GM19438 (cell line): Measurements from ENCODE around the gene NRG3.

Experiments used
- ATAC-seq: cut with Tn5 transposase; IDR thresholded peaks from one replicate; pipeline ENCODE4 v1.9.1; 2021; ENCODE audit warnings: low read depth; ENCODE audit not compliant: unreplicated experiment

NRG3 gene

GRCh38 chr10:82353381-82353780 lies 478.4 kb downstream of the NRG3 start:
- no peak for ATAC-seq

GRCh38 chr10:82358486-82359099 lies 483.6 kb downstream of the NRG3 start:
- ATAC-seq = no peak

GRCh38 chr10:82361256-82361655 lies 486.3 kb downstream of the NRG3 start:
- no peak for ATAC-seq

GRCh38 chr10:82377608-82378007 lies 502.6 kb downstream of the NRG3 start:
- ATAC-seq = no peak

GRCh38 chr10:82378146-82378545 lies 503.2 kb downstream of the NRG3 start:
- no peak for ATAC-seq

- ATAC-seq = no peak
Observed at GRCh38 chr10:82383350-82383749, 508.4 kb downstream of the NRG3 start.

- no peak for ATAC-seq
Observed at GRCh38 chr10:82390866-82391658, 516.1 kb downstream of the NRG3 start.

GRCh38 chr10:82391971-82392370 lies 517.0 kb downstream of the NRG3 start:
- ATAC-seq = no peak

- ATAC-seq = no peak
Observed at GRCh38 chr10:82392533-82392932, 517.5 kb downstream of the NRG3 start.

- no peak for ATAC-seq
Observed at GRCh38 chr10:82394122-82394521, 519.1 kb downstream of the NRG3 start.

GRCh38 chr10:82394987-82395386 lies 520.0 kb downstream of the NRG3 start:
- ATAC-seq = no peak

- ATAC-seq = no peak
Observed at GRCh38 chr10:82396886-82397285, 521.9 kb downstream of the NRG3 start.

GRCh38 chr10:82397854-82398253 lies 522.9 kb downstream of the NRG3 start:
- ATAC-seq = no peak

GRCh38 chr10:82399850-82400249 lies 524.9 kb downstream of the NRG3 start:
- no peak for ATAC-seq

- no peak for ATAC-seq
Observed at GRCh38 chr10:82400841-82401240, 525.8 kb downstream of the NRG3 start.

- no peak for ATAC-seq
Observed at GRCh38 chr10:82402906-82403401, 528.0 kb downstream of the NRG3 start.

GRCh38 chr10:82409671-82410070 lies 534.7 kb downstream of the NRG3 start:
- ATAC-seq = no peak

GRCh38 chr10:82411416-82411815 lies 536.4 kb downstream of the NRG3 start:
- ATAC-seq = no peak

- ATAC-seq = no peak
Observed at GRCh38 chr10:82420001-82420400, 545.0 kb downstream of the NRG3 start.

GRCh38 chr10:82429302-82429701 lies 554.3 kb downstream of the NRG3 start:
- no peak for ATAC-seq

- ATAC-seq = no peak
Observed at GRCh38 chr10:82438277-82438676, 563.3 kb downstream of the NRG3 start.

- ATAC-seq = no peak
Observed at GRCh38 chr10:82440775-82441174, 565.8 kb downstream of the NRG3 start.
